Esophagus muscularis mucosa (tissue), 4 donors: Measurements from ENCODE around the gene TOMM20. TPM values are rescaled to one million over a fixed set of nuclear protein-coding genes. Genes with fewer than 3 reads are reported as not detected.

Experiments used
- DNase-seq: peaks from one replicate; pipeline ENCODE4 v3.0.0-alpha.2; 2017; ENCODE audit errors: extremely low spot score
- H3K27ac ChIP-seq, 4 donors: fragments of 200-600 bp; sonication (generic); replicated peaks in 1 of 4; 1 replicate in 3 of 4; 2 replicates in 1 of 4; pipeline ENCODE4 v1.5.1; 2016 to 2019; ENCODE audit warnings: mild to moderate bottlenecking in 1 of 4
- H3K27me3 ChIP-seq, 4 donors: fragments of 200-600 bp; sonication (generic); one replicate each; pipeline versions ENCODE4 v1.5.1 to v1.6.0; 2016 to 2019
- H3K36me3 ChIP-seq, 4 donors: fragments of 200-600 bp; sonication (generic); one replicate each; pipeline ENCODE4 v1.5.1; 2016 to 2019
- H3K4me1 ChIP-seq, 4 donors: fragments of 200-600 bp; sonication (generic); one replicate each; pipeline ENCODE4 v1.5.1; 2016 to 2019
- H3K4me3 ChIP-seq, 4 donors: fragments of 200-600 bp; sonication (generic); 1 replicate in 2 of 4; 2 replicates in 2 of 4; pipeline ENCODE4 v1.5.1; 2016 to 2019; ENCODE audit warnings: mild to moderate bottlenecking in 4 of 4, moderate library complexity in 1 of 4
- H3K9me3 ChIP-seq, 4 donors: fragments of 200-600 bp; sonication (generic); 1 replicate in 3 of 4; 2 replicates in 1 of 4; pipeline ENCODE4 v1.5.1; 2016 to 2019
- EP300 ChIP-seq: sonication (generic); formaldehyde crosslinking; IDR thresholded peaks from one replicate; pipeline ENCODE4 v1.6.1; 2017; ENCODE audit warnings: antibody characterized with exemption
- POLR2A ChIP-seq: fragments of 450-650 bp; IDR thresholded peaks from one replicate; pipeline ENCODE4 v1.6.1; 2017; ENCODE audit warnings: antibody characterized with exemption, moderate library complexity, mild to moderate bottlenecking, low read depth
- POLR2AphosphoS5 ChIP-seq, 2 donors: sonication (generic); formaldehyde crosslinking; IDR thresholded peaks; one replicate each; pipeline ENCODE4 v1.6.1; 2017; ENCODE audit warnings: antibody characterized with exemption in 2 of 2
- WGBS: methylation state at CpG from one replicate; pipeline ENCODE4 v1.1.5; 2018; 5-methylcytosine and 5-hydroxymethylcytosine counted together
- intact Hi-C: fragments of 100-400 bp; cut with DNase I; formaldehyde crosslinking; loops from one replicate; pipeline ENCODE4 v1.15.1; 2023
- small RNA-seq, 3 donors: library from RNA; depleted of rRNA; stranded (forward); fragments of <200 nt; gene quantifications; one replicate each; pipeline ENCODE3, GENCODE V24; 2016
- total RNA-seq, 4 donors: library from RNA; depleted of rRNA; stranded (reverse); fragments of >200 nt; gene quantifications; one replicate each; pipeline versions ENCODE4 v1.1.0 to v1.2.1, GENCODE V29; 2016
- TF ChIP-seq, protein P1 (sequence below), 3 experiments: fragments of 200-600 bp in 2 of 3; fragments of 450-650 bp in 1 of 3; sonication (generic) in 2 of 3; IDR thresholded peaks; one replicate each; pipeline ENCODE4 v1.5.1; 2017 to 2019; ENCODE audit warnings: antibody characterized with exemption in 3 of 3, mild to moderate bottlenecking in 2 of 3, moderate library complexity in 1 of 3

TOMM20 gene
- total RNA-seq, 4 donors from 2014 or later, result 59.7 to 94.3 (median 86.3) TPM

DNA sequence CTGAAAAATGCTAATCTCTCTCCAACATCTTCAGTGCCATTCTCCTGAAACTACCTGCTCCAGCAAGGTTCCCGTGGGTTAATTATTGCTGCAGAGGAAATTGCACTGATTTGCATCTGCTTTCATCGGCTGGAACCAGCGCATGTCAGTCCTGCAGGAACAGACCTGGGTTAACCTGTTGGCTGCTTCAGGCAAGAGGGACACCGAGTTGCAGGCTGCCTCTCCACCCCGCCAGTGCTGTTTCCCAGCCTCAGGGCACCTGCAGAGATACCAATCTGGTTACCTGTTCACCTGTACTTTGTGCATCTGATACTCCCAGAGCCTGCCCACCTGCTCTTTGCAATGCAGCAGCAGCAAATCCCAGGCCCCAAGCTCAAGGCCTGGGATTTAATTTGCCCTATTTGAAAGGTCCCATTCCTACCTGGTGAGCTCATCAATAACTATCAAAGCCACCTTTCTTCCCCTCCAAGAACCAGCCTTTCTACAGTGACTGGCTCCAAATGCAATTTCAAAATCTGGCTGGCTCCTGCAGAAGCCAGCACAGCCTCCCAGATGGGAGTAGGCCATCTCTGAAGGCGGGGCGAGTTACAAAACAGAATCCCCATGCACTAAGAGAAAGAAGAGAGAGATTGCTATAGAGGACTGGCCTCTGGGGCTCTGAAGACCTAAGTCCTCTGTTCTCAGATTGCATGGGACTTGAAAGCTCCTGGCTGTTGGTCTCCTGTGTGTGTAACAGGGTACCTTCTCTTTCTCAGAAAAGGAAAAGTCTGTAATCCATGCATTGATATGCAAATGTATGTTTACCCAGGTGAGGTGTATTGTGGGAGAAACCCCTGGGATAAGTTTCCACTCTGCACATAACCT is 67.8 kb downstream of the TOMM20 start:
- intact Hi-C loops, result no loop called here
- WGBS, result 59% methylated on average over 7 of the region's 7 CpGs
- Histone ChIP-seq H3K27ac (no peak overlapping the region), H3K4me1 (peaks cover 7 to 14% (median 8%) of the 10 kb centered on the region in 4 donors), H3K4me3 (no peak overlapping the region), H3K27me3 (no peaks in the 10 kb centered on the region), H3K9me3 (no peaks in the 10 kb centered on the region), H3K36me3 (no peaks in the 10 kb centered on the region)
- TF ChIP-seq EP300 (no peak), POLR2A (no peak), POLR2AphosphoS5 (IDR thresholded peaks at IDR 0.05) (no peak)
- TF ChIP-seq, protein P1, sequence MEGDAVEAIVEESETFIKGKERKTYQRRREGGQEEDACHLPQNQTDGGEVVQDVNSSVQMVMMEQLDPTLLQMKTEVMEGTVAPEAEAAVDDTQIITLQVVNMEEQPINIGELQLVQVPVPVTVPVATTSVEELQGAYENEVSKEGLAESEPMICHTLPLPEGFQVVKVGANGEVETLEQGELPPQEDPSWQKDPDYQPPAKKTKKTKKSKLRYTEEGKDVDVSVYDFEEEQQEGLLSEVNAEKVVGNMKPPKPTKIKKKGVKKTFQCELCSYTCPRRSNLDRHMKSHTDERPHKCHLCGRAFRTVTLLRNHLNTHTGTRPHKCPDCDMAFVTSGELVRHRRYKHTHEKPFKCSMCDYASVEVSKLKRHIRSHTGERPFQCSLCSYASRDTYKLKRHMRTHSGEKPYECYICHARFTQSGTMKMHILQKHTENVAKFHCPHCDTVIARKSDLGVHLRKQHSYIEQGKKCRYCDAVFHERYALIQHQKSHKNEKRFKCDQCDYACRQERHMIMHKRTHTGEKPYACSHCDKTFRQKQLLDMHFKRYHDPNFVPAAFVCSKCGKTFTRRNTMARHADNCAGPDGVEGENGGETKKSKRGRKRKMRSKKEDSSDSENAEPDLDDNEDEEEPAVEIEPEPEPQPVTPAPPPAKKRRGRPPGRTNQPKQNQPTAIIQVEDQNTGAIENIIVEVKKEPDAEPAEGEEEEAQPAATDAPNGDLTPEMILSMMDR (IDR thresholded peaks at IDR 0.05), result no peak
- no peak for DNase-seq

Small RNA genes within 50 kb of the gene (small RNA-seq; reads per million reads assigned to genes)
- 0 reads per million in 3 donors for gene AL732292.1
- gene SNORA14B, result 2.6 to 3.6 (median 3.0) reads per million in 3 donors

Other genes with a start within 250 kb of the TOMM20 start
- 10 to 100 TPM; 41.9 to 57.2 (median 53.4) TPM for gene RBM34, start 32.4 kb upstream of the TOMM20 start, total RNA-seq
- gene ARID4B, start 199.3 kb upstream of the TOMM20 start, total RNA-seq, result 10 to 100 TPM; 23.0 to 38.2 (median 29.2) TPM
- gene GGPS1, start 199.7 kb upstream of the TOMM20 start, total RNA-seq, result 10 to 100 TPM; 25.7 to 30.5 (median 28.7) TPM
- 10 to 100 TPM; 10.6 to 21.6 (median 15.3) TPM for gene TBCE, start 238.6 kb upstream of the TOMM20 start, total RNA-seq